Measurements from ENCODE around the gene CCDC40. TPM values are rescaled to one million over a fixed set of nuclear protein-coding genes. Genes with fewer than 3 reads are reported as not detected.
"Not testable (repeated sequence)": the region's sequence is repeated elsewhere in the genome, so short reads cannot be mapped to it uniquely, and the experiment has no call there.

CCDC40 gene
- total and polyA plus RNA-seq, 2 donors (not counting 1 experiment from before 2014, with no cell fraction given): 0.63 to 3.2 TPM

- Mint-ChIP-seq H3K27me3 (peaks cover 7% of the 10 kb centered on the region), H3K4me3 (no peak overlapping the region), H3K4me1 (peaks cover 2% of the 10 kb centered on the region), H3K9me3 (ENCODE audit: insufficient read depth) (no peaks in the 10 kb centered on the region), H3K27ac (no peak overlapping the region)
- CTCF ChIA-PET: interaction anchor here (1.1 to 2.7 kb wide), 3 partner anchors 14 to 79 kb away, joined by 3 to 13 read pairs (median 3); partner anchors contain the start of gene GAA
- no peak overlapping the region for H3K27ac ChIP-seq (ENCODE audit: low read length in 2 of 2)
- POLR2A ChIA-PET: interaction anchor here (0.5 kb wide), 1 partner anchor 1511 kb away, joined by 7 read pairs; no protein-coding TSS in a partner anchor
- H3K9ac ChIP-seq (ENCODE audit: low read length): no peak overlapping the region
- H3K27me3 ChIP-seq (replicated peaks in 1 of 4; ENCODE audit: control extremely low read depth in 1 of 4, control insufficient read depth in 3 of 4, insufficient read depth in 4 of 4, low read length in 3 of 4): peaks cover 0 to 4% (median 1%) of the 10 kb centered on the region in 4 experiments
- ATAC-seq (ENCODE audit: low read depth): no peak
- intact Hi-C loops (cut with micrococcal nuclease): no loop called here
- H3K9me3 ChIP-seq (ENCODE audit: control extremely low read depth in 1 of 3, control insufficient read depth in 2 of 3, insufficient read depth in 1 of 3, low read length in 2 of 3): no peaks in the 10 kb centered on the region
- 86% methylated on average over 29 of the region's 34 CpGs for WGBS (ENCODE audit: insufficient coverage)
- no peaks in the 10 kb centered on the region for H3K79me2 ChIP-seq (ENCODE audit: control insufficient read depth, insufficient read depth, low read length)
- TF ChIP-seq EZH2 (IDR thresholded peaks at IDR 0.05; ENCODE audit: borderline replicate concordance, insufficient read depth, low read depth, low read length, poor library complexity, severe bottlenecking): no peak
- TF ChIP-seq CTCF (IDR thresholded peaks at IDR 0.05): no peak
- H2AFZ ChIP-seq (ENCODE audit: insufficient read depth, low read depth, low read length, poor library complexity, severe bottlenecking): no peak overlapping the region
- H3K4me2 ChIP-seq (replicated peaks; ENCODE audit: low read depth, low read length, poor library complexity, severe bottlenecking): no peak overlapping the region
- no peak overlapping the region for H3K4me3 ChIP-seq (ENCODE audit: control extremely low read depth in 1 of 5, extremely low read depth in 1 of 5, insufficient read depth in 1 of 5, low read depth in 2 of 5, low read length in 4 of 5)
- no peak for DNase-seq
- no peaks in the 10 kb centered on the region for H3K36me3 ChIP-seq (replicated peaks in 1 of 2; ENCODE audit: control extremely low read depth in 1 of 2, control insufficient read depth in 1 of 2, extremely low read depth in 1 of 2, insufficient read depth in 2 of 2, low read length in 1 of 2)
- H3K4me1 ChIP-seq (ENCODE audit: control insufficient read depth in 2 of 2, insufficient read depth in 2 of 2, low read length in 2 of 2): peaks cover 0 to 4% of the 10 kb centered on the region in 2 donors
- no peaks in the 10 kb centered on the region for H4K20me1 ChIP-seq (ENCODE audit: control insufficient read depth, insufficient read depth, low read length, poor library complexity, severe bottlenecking)
Measured at GRCh38 chr17:80087346-80088265, 51.2 kb downstream of the CCDC40 start.

GRCh38 chr17:80089762-80090161 lies 53.3 kb downstream of the CCDC40 start:
- POLR2A ChIA-PET: no interaction called here
- H3K27ac ChIP-seq (ENCODE audit: low read length in 2 of 2): no peak overlapping the region
- intact Hi-C loops (cut with micrococcal nuclease): no loop called here
- ATAC-seq (ENCODE audit: low read depth) (no peak), DNase-seq (no peak)
- H3K36me3 ChIP-seq (replicated peaks in 1 of 2; ENCODE audit: control extremely low read depth in 1 of 2, control insufficient read depth in 1 of 2, extremely low read depth in 1 of 2, insufficient read depth in 2 of 2, low read length in 1 of 2): no peaks in the 10 kb centered on the region
- Mint-ChIP-seq H3K4me3 (no peak overlapping the region), H3K4me1 (no peaks in the 10 kb centered on the region), H3K9me3 (ENCODE audit: insufficient read depth) (no peaks in the 10 kb centered on the region), H3K27me3 (peaks cover 4% of the 10 kb centered on the region), H3K27ac (no peak overlapping the region)
- H3K4me2 ChIP-seq (replicated peaks; ENCODE audit: low read depth, low read length, poor library complexity, severe bottlenecking): no peak overlapping the region
- WGBS (ENCODE audit: insufficient coverage): 94% methylated on average over 16 of the region's 16 CpGs
- no peak overlapping the region for H2AFZ ChIP-seq (ENCODE audit: insufficient read depth, low read depth, low read length, poor library complexity, severe bottlenecking)
- CTCF ChIA-PET: no interaction called here
- H3K27me3 ChIP-seq (replicated peaks in 1 of 4; ENCODE audit: control extremely low read depth in 1 of 4, control insufficient read depth in 3 of 4, insufficient read depth in 4 of 4, low read length in 3 of 4): no peaks in the 10 kb centered on the region
- no peaks in the 10 kb centered on the region for H3K4me1 ChIP-seq (ENCODE audit: control insufficient read depth in 2 of 2, insufficient read depth in 2 of 2, low read length in 2 of 2)
- no peaks in the 10 kb centered on the region for H3K9me3 ChIP-seq (ENCODE audit: control extremely low read depth in 1 of 3, control insufficient read depth in 2 of 3, insufficient read depth in 1 of 3, low read length in 2 of 3)
- H3K4me3 ChIP-seq (ENCODE audit: control extremely low read depth in 1 of 5, extremely low read depth in 1 of 5, insufficient read depth in 1 of 5, low read depth in 2 of 5, low read length in 4 of 5): no peak overlapping the region
- TF ChIP-seq EZH2 (IDR thresholded peaks at IDR 0.05; ENCODE audit: borderline replicate concordance, insufficient read depth, low read depth, low read length, poor library complexity, severe bottlenecking) (no peak), CTCF (IDR thresholded peaks at IDR 0.05) (no peak)
- no peak overlapping the region for H3K9ac ChIP-seq (ENCODE audit: low read length)
- H3K79me2 ChIP-seq (ENCODE audit: control insufficient read depth, insufficient read depth, low read length): no peaks in the 10 kb centered on the region
- H4K20me1 ChIP-seq (ENCODE audit: control insufficient read depth, insufficient read depth, low read length, poor library complexity, severe bottlenecking): no peaks in the 10 kb centered on the region

- ATAC-seq (ENCODE audit: low read depth); H3K4me2 ChIP-seq (replicated peaks; ENCODE audit: low read depth, low read length, poor library complexity, severe bottlenecking); CTCF ChIA-PET; DNase-seq; H3K9me3 ChIP-seq (ENCODE audit: control extremely low read depth in 1 of 3, control insufficient read depth in 2 of 3, insufficient read depth in 1 of 3, low read length in 2 of 3); H3K4me3 Mint-ChIP-seq; H4K20me1 ChIP-seq (ENCODE audit: control insufficient read depth, insufficient read depth, low read length, poor library complexity, severe bottlenecking); H3K27me3 Mint-ChIP-seq; H3K9ac ChIP-seq (ENCODE audit: low read length); H3K36me3 ChIP-seq (replicated peaks in 1 of 2; ENCODE audit: control extremely low read depth in 1 of 2, control insufficient read depth in 1 of 2, extremely low read depth in 1 of 2, insufficient read depth in 2 of 2, low read length in 1 of 2); H3K27ac ChIP-seq (ENCODE audit: low read length in 2 of 2); H3K4me3 ChIP-seq (ENCODE audit: control extremely low read depth in 1 of 5, extremely low read depth in 1 of 5, insufficient read depth in 1 of 5, low read depth in 2 of 5, low read length in 4 of 5); intact Hi-C loops (cut with micrococcal nuclease); H2AFZ ChIP-seq (ENCODE audit: insufficient read depth, low read depth, low read length, poor library complexity, severe bottlenecking); H3K4me1 Mint-ChIP-seq; POLR2A ChIA-PET; H3K79me2 ChIP-seq (ENCODE audit: control insufficient read depth, insufficient read depth, low read length); H3K27ac Mint-ChIP-seq; H3K9me3 Mint-ChIP-seq (ENCODE audit: insufficient read depth); H3K27me3 ChIP-seq (replicated peaks in 1 of 4; ENCODE audit: control extremely low read depth in 1 of 4, control insufficient read depth in 3 of 4, insufficient read depth in 4 of 4, low read length in 3 of 4); H3K4me1 ChIP-seq (ENCODE audit: control insufficient read depth in 2 of 2, insufficient read depth in 2 of 2, low read length in 2 of 2): not testable (repeated sequence)
- 95% methylated on average over 44 of the region's 44 CpGs for WGBS (ENCODE audit: insufficient coverage)
Measured at GRCh38 chr17:80090164-80090563, 53.7 kb downstream of the CCDC40 start.

Measured in B cell (primary cell).